GM21717 (cell line): ENCODE measurements around the gene TSC22D2.

Source experiments
- ATAC-seq: cut with Tn5 transposase; IDR thresholded peaks from one replicate; pipeline ENCODE4 v1.9.1; 2021; ENCODE audit warnings: mild to moderate bottlenecking, moderate library complexity; ENCODE audit not compliant: unreplicated experiment

The TSC22D2 gene

GRCh38 chr3:150411106-150411460 lies 3.0 kb downstream of the TSC22D2 start:
- ATAC-seq: no peak

- no peak for ATAC-seq
Measured at GRCh38 chr3:150411546-150411945, 3.4 kb downstream of the TSC22D2 start.

GRCh38 chr3:150411976-150412375 lies 3.9 kb downstream of the TSC22D2 start:
- ATAC-seq: no peak

- ATAC-seq: no peak
Measured at GRCh38 chr3:150412561-150413231, 4.6 kb downstream of the TSC22D2 start.

GRCh38 chr3:150414258-150414657 lies 6.2 kb downstream of the TSC22D2 start:
- ATAC-seq: no peak

GRCh38 chr3:150414959-150415358 lies 6.9 kb downstream of the TSC22D2 start:
- ATAC-seq: no peak

GRCh38 chr3:150419076-150419868 lies 11.2 kb downstream of the TSC22D2 start:
- no peak for ATAC-seq

GRCh38 chr3:150419959-150420358 lies 11.9 kb downstream of the TSC22D2 start:
- no peak for ATAC-seq

GRCh38 chr3:150421256-150421655 lies 13.2 kb downstream of the TSC22D2 start:
- no peak for ATAC-seq

GRCh38 chr3:150421799-150422548 lies 13.9 kb downstream of the TSC22D2 start:
- no peak for ATAC-seq

- no peak for ATAC-seq
Measured at GRCh38 chr3:150422907-150423306, 14.8 kb downstream of the TSC22D2 start.

- no peak for ATAC-seq
Measured at GRCh38 chr3:150423761-150424160, 15.7 kb downstream of the TSC22D2 start.

- no peak for ATAC-seq
Measured at GRCh38 chr3:150426292-150426691, 18.2 kb downstream of the TSC22D2 start.

GRCh38 chr3:150428562-150428961 lies 20.5 kb downstream of the TSC22D2 start:
- ATAC-seq: no peak

GRCh38 chr3:150429767-150430671 lies 21.9 kb downstream of the TSC22D2 start:
- ATAC-seq: no peak

- no peak for ATAC-seq
Measured at GRCh38 chr3:150433347-150433746, 25.2 kb downstream of the TSC22D2 start.

GRCh38 chr3:150434234-150434633 lies 26.1 kb downstream of the TSC22D2 start:
- no peak for ATAC-seq

GRCh38 chr3:150436161-150436560 lies 28.1 kb downstream of the TSC22D2 start:
- no peak for ATAC-seq

- ATAC-seq: no peak
Measured at GRCh38 chr3:150439657-150440056, 31.6 kb downstream of the TSC22D2 start.

GRCh38 chr3:150443331-150443741 lies 35.2 kb downstream of the TSC22D2 start:
- no peak for ATAC-seq

GRCh38 chr3:150444371-150444770 lies 36.3 kb downstream of the TSC22D2 start:
- ATAC-seq: no peak
